ENCODE results near the gene TPD52L2.
"Not testable (repeated sequence)": the region's sequence is repeated elsewhere in the genome, so short reads cannot be mapped to it uniquely, and the experiment has no call there.

TPD52L2 gene

GRCh38 chr20:63915471-63915870 lies 50.4 kb downstream of the TPD52L2 start:
- no peak for DNase-seq (ENCODE audit: low read depth)
- H3K4me3 ChIP-seq (ENCODE audit: control insufficient read depth, low read depth, low read length) = no peak overlapping the region
- TF ChIP-seq CTCF (IDR thresholded peaks at IDR 0.05; ENCODE audit: control insufficient read depth, insufficient read depth, low read depth, low read length, missing control alignments) = no peak

- not testable (repeated sequence) for H3K4me3 ChIP-seq (ENCODE audit: control insufficient read depth, low read depth, low read length); DNase-seq (ENCODE audit: low read depth)
These were observed 51.4 kb downstream of the TPD52L2 start for GRCh38 chr20:63916371-63916939.

GRCh38 chr20:63917811-63918210 lies 52.7 kb downstream of the TPD52L2 start:
- no peak for DNase-seq (ENCODE audit: low read depth)
- H3K4me3 ChIP-seq (ENCODE audit: control insufficient read depth, low read depth, low read length) = no peak overlapping the region
- no peak for TF ChIP-seq CTCF (IDR thresholded peaks at IDR 0.05; ENCODE audit: control insufficient read depth, insufficient read depth, low read depth, low read length, missing control alignments)

- DNase-seq (ENCODE audit: low read depth) = no peak
- H3K4me3 ChIP-seq (ENCODE audit: control insufficient read depth, low read depth, low read length) = no peak overlapping the region
- TF ChIP-seq CTCF (IDR thresholded peaks at IDR 0.05; ENCODE audit: control insufficient read depth, insufficient read depth, low read depth, low read length, missing control alignments) = no peak
These were observed 54.1 kb downstream of the TPD52L2 start for GRCh38 chr20:63919130-63919529.

- TF ChIP-seq CTCF (IDR thresholded peaks at IDR 0.05; ENCODE audit: control insufficient read depth, insufficient read depth, low read depth, low read length, missing control alignments) = no peak
- H3K4me3 ChIP-seq (ENCODE audit: control insufficient read depth, low read depth, low read length) = no peak overlapping the region
- no peak for DNase-seq (ENCODE audit: low read depth)
These were observed 55.2 kb downstream of the TPD52L2 start for GRCh38 chr20:63920226-63920625.

- TF ChIP-seq CTCF (IDR thresholded peaks at IDR 0.05; ENCODE audit: control insufficient read depth, insufficient read depth, low read depth, low read length, missing control alignments) = no peak
- no peak overlapping the region for H3K4me3 ChIP-seq (ENCODE audit: control insufficient read depth, low read depth, low read length)
- DNase-seq (ENCODE audit: low read depth) = no peak
These were observed 58.6 kb downstream of the TPD52L2 start for GRCh38 chr20:63923651-63924050.

GRCh38 chr20:63924241-63924640 lies 59.2 kb downstream of the TPD52L2 start:
- no peak for TF ChIP-seq CTCF (IDR thresholded peaks at IDR 0.05; ENCODE audit: control insufficient read depth, insufficient read depth, low read depth, low read length, missing control alignments)
- no peak overlapping the region for H3K4me3 ChIP-seq (ENCODE audit: control insufficient read depth, low read depth, low read length)
- DNase-seq (ENCODE audit: low read depth) = no peak

Measured in AG09309 (cell line).